Subcutaneous abdominal adipose tissue (tissue), 5 donors: ENCODE measurements around the gene MBD3L3.
"Not testable (repeated sequence)": the region's sequence is repeated elsewhere in the genome, so short reads cannot be mapped to it uniquely, and the experiment has no call there.

Source experiments
- H3K27ac ChIP-seq: one replicate; pipeline ENCODE4 v1.7.0; 2013; ENCODE audit warnings: low read depth, mild to moderate bottlenecking, inconsistent platforms, low read length, moderate library complexity
- H3K27me3 ChIP-seq, 5 donors: one replicate each; pipeline ENCODE4 v1.7.0; 2013; ENCODE audit warnings: low read length in 5 of 5, inconsistent platforms in 1 of 5; ENCODE audit not compliant: control insufficient read depth in 5 of 5, insufficient read depth in 4 of 5
- H3K36me3 ChIP-seq, 5 donors: one replicate each; pipeline ENCODE4 v1.7.0; 2013; ENCODE audit warnings: low read length in 5 of 5; ENCODE audit not compliant: control insufficient read depth in 5 of 5, insufficient read depth in 5 of 5
- H3K4me1 ChIP-seq, 5 donors: one replicate each; pipeline ENCODE4 v1.7.0; 2013; ENCODE audit warnings: low read length in 5 of 5, mild to moderate bottlenecking in 3 of 5, moderate library complexity in 1 of 5; ENCODE audit not compliant: control insufficient read depth in 5 of 5, insufficient read depth in 5 of 5
- H3K4me3 ChIP-seq, 5 donors: one replicate each; pipeline ENCODE4 v1.7.0; 2013; ENCODE audit warnings: low read length in 5 of 5, low read depth in 1 of 5
- H3K9ac ChIP-seq, 5 donors: one replicate each; pipeline ENCODE4 v1.7.0; 2013; ENCODE audit warnings: low read length in 5 of 5, mild to moderate bottlenecking in 4 of 5, moderate library complexity in 3 of 5
- H3K9me3 ChIP-seq, 5 donors: one replicate each; pipeline ENCODE4 v1.7.0; 2013; ENCODE audit warnings: low read length in 5 of 5; ENCODE audit not compliant: control insufficient read depth in 5 of 5
- donor health status: healthy.
- donor health status: healthy.
- donor health status: healthy.
- donor health status: healthy.
- donor health status: healthy.

Gene MBD3L3

GRCh38 chr19:7041563-7041962, 16.9 kb downstream of the MBD3L3 start:
- not testable (repeated sequence) for H3K4me1 ChIP-seq, H3K4me3 ChIP-seq, H3K27me3 ChIP-seq, H3K9me3 ChIP-seq, H3K36me3 ChIP-seq, H3K27ac ChIP-seq, H3K9ac ChIP-seq

- not testable (repeated sequence) for H3K4me1 ChIP-seq, H3K9ac ChIP-seq, H3K9me3 ChIP-seq, H3K36me3 ChIP-seq, H3K27ac ChIP-seq, H3K4me3 ChIP-seq, H3K27me3 ChIP-seq
These were observed 18.4 kb downstream of the MBD3L3 start, which contains the start of gene MBD3L4 for GRCh38 chr19:7040079-7040478. TSS of gene MBD3L4 (minus strand) at chr19:7040179. CDS start at chr19:7040144, 35 bp downstream.

GRCh38 chr19:7030278-7030677, 28.2 kb downstream of the MBD3L3 start, which contains the start of gene MBD3L5:
TSS of gene MBD3L5 (plus strand) at chr19:7030578. CDS start at chr19:7030612, 34 bp downstream.
- not testable (repeated sequence) for H3K4me1 ChIP-seq, H3K27me3 ChIP-seq, H3K4me3 ChIP-seq

GRCh38 chr19:7028790-7029189, 29.7 kb downstream of the MBD3L3 start:
- H3K4me3 ChIP-seq, H3K27me3 ChIP-seq, H3K4me1 ChIP-seq, H3K36me3 ChIP-seq, H3K27ac ChIP-seq, H3K9ac ChIP-seq, H3K9me3 ChIP-seq: not testable (repeated sequence)

More at GRCh38 chr19:7030278-7030677, 28.2 kb downstream of the MBD3L3 start, which contains the start of gene MBD3L5:
- not testable (repeated sequence) for H3K9me3 ChIP-seq, H3K9ac ChIP-seq, H3K27ac ChIP-seq, H3K36me3 ChIP-seq

- not testable (repeated sequence) for H3K36me3 ChIP-seq, H3K9ac ChIP-seq, H3K27ac ChIP-seq, H3K4me3 ChIP-seq, H3K27me3 ChIP-seq, H3K9me3 ChIP-seq, H3K4me1 ChIP-seq
These were observed 37.1 kb downstream of the MBD3L3 start, which contains the start of gene MBD3L2B for GRCh38 chr19:7021331-7021730. TSS of gene MBD3L2B (minus strand) at chr19:7021431. CDS start at chr19:7021397, 34 bp downstream.

GRCh38 chr19:7018828-7019227, 39.6 kb downstream of the MBD3L3 start:
- H3K9me3 ChIP-seq = no peaks in the 10 kb centered on the region
- no peak overlapping the region for H3K27ac ChIP-seq
- H3K4me3 ChIP-seq = no peak overlapping the region
- H3K9ac ChIP-seq = no peak overlapping the region
- no peaks in the 10 kb centered on the region for H3K36me3 ChIP-seq
- no peaks in the 10 kb centered on the region for H3K27me3 ChIP-seq
- H3K4me1 ChIP-seq = no peaks in the 10 kb centered on the region

GRCh38 chr19:7013678-7014077, 44.8 kb downstream of the MBD3L3 start:
- no peaks in the 10 kb centered on the region for H3K36me3 ChIP-seq
- H3K9me3 ChIP-seq = no peaks in the 10 kb centered on the region
- no peak overlapping the region for H3K27ac ChIP-seq
- no peak overlapping the region for H3K4me3 ChIP-seq
- no peaks in the 10 kb centered on the region for H3K27me3 ChIP-seq
- H3K9ac ChIP-seq = no peak overlapping the region
- H3K4me1 ChIP-seq = no peaks in the 10 kb centered on the region

GRCh38 chr19:7010722-7011593, 47.5 kb downstream of the MBD3L3 start:
- no peak overlapping the region for H3K27ac ChIP-seq
- H3K36me3 ChIP-seq = no peaks in the 10 kb centered on the region
- H3K4me3 ChIP-seq = no peak overlapping the region
- H3K4me1 ChIP-seq = no peaks in the 10 kb centered on the region
- no peaks in the 10 kb centered on the region for H3K9me3 ChIP-seq
- no peak overlapping the region for H3K9ac ChIP-seq
- H3K27me3 ChIP-seq = no peaks in the 10 kb centered on the region

- Histone ChIP-seq H3K4me1 (no peaks in the 10 kb centered on the region), H3K4me3 (no peak overlapping the region), H3K27ac (no peak overlapping the region)
These were observed 50.6 kb downstream of the MBD3L3 start for GRCh38 chr19:7007859-7008258.

More at GRCh38 chr19:7007859-7008258, 50.6 kb downstream of the MBD3L3 start:
- no peaks in the 10 kb centered on the region for H3K27me3 ChIP-seq
- H3K9ac ChIP-seq = no peak overlapping the region
- H3K9me3 ChIP-seq = no peaks in the 10 kb centered on the region
- H3K36me3 ChIP-seq = no peaks in the 10 kb centered on the region
